G401.6 (cell line): Measurements from ENCODE around the gene ADCY7.

ENCODE experiments used
- FAIRE-seq: peaks from 2 replicates; lab custom pipeline; 2012; peaks lifted over from hg19 to GRCh38; lab: Jason Lieb, UNC

Gene ADCY7

DNA sequence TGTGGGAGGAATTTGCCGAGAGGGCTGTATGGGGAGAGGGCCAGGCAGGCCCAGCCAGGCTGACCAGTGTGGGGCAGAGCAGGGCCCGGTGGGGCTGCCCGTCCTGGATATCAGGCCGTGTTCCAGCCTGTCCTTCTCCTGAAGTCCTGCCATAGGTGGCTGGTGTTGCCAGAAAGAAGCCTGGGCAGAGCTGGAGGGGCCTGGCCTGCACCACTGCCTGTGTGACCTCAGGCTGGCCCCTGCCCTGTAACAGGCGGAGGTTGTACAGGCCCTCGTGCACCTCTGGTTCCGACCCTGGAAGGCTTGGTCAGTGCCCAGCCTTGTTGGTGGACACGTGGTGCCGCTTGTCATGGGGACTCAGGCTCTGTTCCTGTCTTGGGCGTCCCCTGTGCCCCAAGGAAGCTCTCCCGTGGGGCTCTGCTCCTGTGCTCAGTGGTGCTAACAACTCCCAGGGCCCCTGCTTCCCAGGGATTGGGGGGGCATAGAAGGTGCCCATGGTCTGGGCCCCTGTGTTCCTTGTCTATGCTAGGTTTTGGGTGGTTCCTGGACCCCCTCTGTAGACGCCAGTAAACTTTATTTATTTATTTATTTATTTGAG lies 33.3 kb downstream of the ADCY7 start:
- no peak for FAIRE-seq

DNA sequence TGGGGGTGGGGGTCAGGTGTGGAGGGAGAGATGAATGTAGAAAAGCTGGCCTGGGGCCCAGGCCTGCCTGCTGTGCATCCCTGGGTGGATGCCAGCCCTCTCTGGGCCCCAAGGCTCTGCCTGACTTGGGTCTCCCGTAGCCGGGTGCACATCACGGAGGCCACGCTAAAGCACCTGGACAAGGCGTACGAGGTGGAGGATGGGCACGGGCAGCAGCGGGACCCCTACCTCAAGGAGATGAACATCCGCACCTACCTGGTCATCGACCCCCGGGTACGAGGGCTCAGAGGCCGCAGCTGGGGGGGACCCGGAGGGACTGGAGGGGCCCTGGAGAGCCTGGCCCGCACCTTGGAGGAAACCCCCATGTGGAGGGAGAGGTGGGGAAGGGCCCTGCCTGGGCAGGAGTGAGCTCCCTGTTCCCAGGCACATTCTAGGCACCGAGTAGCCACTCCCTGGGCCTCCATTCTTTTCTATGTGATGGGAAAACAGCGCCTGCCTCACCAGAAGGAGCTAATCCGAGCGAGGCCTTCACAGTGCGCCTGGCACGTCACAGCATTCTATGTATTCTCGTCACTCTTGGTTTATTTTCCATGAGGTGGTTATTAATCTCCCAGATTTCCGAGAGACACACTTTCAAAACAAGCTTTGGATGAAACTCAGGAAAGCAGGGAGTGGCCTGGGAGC lies 34.7 kb downstream of the ADCY7 start:
- no peak for FAIRE-seq

DNA sequence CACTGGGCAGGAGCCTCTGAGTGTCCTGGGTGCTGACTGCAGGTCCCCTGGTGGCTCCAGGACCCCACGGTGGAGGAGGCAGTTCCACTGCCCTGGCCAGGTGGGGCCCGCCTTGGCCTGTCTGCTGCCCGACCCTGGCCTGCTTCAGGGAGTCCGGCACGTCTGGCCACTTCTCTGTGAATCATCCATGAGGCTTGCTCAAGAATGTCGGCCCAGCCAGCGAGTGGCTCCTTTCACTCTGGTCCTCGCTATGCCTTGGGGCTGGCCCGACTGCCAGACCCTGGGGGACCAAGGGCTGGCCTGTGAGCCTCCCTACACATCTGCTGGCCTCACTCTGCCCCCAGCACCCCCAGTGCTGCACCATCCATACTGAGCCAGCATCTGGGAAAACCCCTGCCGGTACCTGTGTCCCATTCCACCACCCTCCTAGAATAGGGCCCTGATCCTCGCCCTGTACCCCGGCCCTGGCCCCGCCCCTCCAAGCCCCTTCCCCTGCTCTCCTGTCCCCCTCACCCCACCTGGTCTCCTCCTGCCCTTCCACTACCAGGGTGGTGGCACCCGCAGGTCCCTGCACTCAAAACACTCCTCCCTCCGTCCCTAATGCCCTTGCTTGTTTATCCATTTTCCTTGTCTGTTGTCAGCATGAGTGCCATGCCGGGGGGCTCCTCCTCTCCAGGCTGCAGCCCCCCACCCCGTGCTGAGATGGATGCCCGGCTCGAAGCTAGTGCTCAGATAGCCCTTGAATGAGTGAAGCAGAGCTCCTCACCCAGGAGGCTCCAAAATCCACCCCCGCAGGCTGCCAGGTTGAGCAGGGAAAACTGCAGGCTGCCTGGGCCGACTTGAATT lies 35.5 kb downstream of the ADCY7 start:
- FAIRE-seq = no peak

DNA sequence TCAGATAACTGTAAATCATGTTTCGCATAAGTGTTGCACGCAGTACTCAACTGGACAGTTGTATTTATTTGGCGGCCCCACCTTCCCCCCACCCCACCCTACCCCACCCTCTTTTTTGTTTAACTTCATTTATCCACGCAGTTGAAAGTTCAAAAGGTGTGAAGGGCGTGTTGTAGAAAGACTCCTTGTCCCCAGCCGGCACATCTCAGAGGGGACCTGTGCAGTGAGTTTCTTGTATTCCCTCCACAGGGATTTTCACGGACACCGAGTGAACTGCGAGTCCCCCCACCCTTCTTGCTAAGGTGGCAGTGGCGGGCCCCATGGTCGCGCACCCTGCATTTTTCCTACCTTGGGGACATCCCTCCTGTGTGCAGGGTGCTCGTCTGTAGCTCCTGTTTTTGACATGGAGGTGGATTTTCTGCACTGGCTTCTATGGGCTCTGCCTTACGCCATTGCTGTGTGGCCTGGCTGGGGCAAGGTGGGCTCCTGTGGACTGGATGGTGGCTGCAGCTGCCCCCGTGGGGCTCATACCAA lies 36.2 kb downstream of the ADCY7 start:
- no peak for FAIRE-seq

DNA sequence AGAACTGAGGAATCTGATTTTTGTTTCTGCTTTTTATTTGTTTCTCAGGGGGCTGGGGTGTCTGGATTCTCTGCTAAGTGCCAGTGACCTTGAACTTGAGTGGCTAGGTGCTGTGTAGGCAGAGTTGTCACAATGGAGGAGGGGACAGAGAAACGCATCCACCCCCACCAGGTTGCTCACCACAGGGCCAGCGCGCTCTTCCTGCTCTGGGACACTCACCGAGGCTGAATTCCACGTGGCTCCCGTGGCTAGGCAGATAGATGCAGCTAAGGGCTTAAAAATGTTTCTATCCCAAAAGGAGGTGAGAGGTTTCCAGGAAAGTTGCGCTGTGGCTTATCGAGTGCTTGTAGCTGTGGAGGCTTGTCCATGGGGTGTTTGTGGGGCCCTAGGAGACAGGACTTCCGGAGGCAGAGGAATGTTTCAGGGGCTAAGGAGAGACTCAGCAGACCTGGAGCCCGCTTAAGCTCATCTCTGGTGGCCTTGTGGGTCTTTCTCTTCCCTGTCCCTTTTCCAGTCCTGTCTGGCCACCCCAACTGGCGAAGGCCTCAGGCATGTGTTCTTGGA lies 36.8 kb downstream of the ADCY7 start:
- no peak for FAIRE-seq

DNA sequence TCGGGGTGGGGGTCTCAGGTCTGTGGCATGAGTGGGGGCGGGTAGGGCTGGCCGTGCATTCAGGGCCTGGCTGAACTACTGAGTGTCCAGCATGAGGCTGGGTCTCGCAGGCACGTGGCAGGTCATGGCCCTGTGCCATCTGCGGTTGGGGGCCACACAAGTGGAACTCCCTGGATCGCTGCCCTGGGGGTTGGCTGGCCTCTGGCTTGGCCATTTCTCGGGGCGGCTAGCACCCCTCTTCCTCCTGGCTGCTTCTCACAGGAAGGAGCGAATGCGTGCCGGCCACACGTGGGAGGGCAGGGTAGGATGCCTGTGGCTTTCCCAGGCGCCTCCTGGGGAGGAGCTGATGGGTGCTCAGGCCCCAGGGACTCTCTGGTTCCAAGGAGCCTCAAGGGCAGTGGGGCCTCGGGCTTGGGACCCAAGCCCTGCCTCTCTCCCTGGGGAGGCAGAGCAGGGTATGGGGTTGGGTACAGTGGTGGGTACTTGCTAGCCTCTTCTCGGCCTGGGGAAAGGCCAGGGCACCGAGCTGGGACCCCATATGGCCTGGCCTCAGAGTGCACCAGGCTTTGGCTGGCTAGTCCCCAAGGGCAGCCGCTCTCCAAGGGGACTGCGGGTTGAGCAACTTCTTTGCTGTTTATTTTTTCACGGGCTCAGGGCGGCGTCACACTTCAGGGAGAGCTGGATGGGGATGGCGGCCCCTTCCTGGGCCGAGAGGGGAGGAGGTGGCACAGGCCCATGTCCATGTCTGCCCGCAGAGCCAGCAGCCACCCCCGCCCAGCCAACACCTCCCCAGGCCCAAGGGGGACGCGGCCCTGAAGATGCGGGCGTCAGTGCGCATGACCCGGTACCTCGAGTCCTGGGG lies 37.5 kb downstream of the ADCY7 start:
- no peak for FAIRE-seq

DNA sequence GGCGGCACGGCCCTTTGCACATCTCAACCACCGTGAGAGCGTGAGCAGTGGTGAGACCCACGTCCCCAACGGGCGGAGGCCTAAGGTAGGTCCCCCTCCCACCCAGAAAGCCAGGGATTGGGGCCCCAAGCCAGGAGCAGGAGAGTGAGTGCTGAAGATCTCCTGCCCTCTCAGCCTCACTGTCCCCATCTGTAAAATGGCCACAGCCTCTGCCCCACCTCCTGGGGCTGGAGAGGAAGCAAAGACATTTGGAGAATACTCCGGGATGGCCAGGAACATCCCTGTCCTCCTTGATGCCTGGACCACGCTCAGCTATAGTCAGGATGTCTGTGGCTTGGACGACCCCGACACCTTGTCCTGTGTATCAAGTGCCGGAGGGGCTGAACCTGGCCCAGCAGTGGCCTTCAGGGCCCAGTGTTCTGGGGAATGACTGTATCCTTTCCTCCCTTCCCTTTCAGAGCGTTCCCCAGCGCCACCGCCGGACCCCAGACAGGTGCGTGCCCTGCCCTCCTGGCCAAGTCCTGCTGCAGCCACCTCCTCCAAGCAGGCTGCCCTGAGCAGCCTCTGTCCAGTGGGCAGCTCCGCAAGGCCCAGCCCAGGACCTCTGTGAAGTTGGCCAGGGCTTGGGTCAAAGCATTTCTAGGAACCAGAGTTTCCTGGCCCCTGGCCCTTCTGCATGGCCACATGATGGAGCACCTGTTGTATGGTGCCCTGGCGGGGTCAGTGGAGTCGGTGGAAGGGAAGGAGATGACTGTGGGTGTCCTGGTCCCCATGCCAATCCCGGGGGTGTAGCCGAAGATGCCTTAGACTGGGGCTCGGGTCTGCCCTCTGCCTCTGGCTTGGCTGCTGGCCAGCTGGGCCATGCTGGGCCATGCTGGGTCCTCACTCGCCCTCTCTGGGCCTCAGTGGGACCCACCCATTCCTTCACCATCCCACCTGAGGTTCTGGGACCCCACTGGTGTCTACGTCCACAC lies 38.4 kb downstream of the ADCY7 start:
- FAIRE-seq = no peak

DNA sequence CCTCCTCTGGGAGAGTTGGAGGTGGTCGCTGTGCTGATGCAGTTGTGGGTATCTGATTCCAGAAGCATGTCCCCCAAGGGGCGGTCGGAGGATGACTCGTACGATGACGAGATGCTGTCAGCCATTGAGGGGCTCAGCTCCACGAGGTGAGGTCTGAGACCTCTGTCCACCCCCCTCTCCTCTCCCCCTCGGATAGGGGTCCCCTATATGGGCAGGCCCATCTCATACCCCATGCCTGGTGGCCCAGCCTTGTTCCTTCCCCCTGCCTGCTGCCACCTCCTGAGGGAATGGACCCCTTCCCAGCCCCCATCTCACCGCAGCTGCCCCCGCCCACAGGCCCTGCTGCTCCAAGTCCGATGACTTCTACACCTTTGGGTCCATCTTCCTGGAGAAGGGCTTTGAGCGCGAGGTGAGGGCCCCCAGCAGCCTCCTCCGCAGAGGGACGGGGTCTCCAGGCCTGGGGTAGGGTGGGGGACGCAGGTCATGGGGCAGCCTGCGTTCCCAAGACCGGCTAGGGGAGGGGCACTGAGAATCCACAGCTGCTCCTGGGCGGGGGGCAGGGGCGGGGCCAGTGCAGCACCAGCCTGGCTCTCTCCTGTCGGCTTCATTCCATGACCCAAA lies 39.2 kb downstream of the ADCY7 start:
- FAIRE-seq = no peak

DNA sequence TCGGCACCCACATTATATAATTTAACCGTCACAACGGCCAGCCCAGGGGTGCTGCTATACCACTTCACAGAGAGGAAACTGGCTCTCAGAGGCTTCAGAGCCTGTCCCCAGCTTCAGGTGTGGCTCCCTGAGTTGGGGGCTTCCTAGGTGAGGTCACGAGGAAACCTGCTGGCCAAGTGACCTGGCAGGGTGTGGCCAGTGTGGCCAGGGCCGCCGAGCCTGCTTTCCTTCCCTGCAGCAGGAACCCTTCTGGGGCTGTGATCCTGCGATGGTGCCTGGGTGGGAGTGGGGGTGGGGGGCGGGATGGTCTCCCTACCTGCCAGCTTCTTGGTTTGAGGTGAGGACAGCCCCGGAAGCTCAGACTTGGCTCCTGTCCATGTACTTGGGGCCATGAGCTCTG lies 39.9 kb downstream of the ADCY7 start:
- FAIRE-seq = no peak

DNA sequence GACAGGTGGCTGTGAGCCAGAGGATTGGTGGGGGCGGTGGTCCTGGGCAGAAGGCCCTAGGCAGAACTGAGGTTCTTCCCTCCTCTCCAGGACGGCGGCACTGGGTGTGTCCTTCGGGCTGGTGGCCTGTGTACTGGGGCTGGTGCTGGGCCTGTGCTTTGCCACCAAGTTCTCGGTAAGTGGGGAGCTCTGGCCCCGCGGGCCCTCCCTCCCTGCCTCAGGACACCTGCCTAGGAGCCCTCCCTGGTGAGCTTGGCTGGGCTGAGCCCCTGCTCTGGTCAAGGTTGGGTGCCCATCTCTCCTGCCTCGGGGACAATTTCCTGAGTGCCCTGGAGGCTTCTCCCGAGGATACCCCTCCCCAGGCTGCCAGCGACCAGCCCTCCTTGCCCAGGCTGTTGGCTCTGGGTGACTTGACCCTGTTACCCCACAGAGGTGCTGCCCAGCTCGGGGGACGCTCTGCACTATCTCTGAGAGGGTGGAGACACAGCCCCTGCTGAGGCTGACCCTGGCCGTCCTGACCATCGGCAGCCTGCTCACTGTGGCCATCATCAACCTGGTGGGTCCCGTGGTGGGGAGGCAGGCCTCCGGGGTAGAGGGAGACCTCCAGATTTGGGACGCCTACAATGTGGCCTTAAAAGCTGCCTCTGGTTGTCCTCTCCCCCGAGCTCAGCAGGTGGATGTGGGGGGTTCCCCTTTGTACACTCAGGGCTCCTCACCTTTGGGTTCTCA lies 42.0 kb downstream of the ADCY7 start:
- FAIRE-seq = no peak

DNA sequence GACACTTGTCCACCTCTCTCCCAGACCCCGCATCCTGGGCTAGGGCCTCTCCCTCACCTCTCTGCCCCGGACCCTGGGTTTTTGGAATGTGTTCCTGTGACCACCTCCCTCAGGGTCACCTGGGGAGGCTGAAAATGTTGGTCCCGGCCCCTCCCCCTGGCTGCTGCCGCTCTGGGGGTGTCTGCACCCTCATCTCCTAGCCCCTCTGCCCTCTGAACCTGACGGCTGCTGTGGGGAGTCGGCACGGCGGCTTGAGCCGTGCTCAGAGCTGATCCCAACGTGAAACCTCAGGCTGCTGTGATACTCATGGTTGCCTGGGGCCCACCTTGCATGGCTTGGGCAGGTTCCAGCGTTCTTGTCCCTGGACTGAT lies 42.8 kb downstream of the ADCY7 start:
- no peak for FAIRE-seq

DNA sequence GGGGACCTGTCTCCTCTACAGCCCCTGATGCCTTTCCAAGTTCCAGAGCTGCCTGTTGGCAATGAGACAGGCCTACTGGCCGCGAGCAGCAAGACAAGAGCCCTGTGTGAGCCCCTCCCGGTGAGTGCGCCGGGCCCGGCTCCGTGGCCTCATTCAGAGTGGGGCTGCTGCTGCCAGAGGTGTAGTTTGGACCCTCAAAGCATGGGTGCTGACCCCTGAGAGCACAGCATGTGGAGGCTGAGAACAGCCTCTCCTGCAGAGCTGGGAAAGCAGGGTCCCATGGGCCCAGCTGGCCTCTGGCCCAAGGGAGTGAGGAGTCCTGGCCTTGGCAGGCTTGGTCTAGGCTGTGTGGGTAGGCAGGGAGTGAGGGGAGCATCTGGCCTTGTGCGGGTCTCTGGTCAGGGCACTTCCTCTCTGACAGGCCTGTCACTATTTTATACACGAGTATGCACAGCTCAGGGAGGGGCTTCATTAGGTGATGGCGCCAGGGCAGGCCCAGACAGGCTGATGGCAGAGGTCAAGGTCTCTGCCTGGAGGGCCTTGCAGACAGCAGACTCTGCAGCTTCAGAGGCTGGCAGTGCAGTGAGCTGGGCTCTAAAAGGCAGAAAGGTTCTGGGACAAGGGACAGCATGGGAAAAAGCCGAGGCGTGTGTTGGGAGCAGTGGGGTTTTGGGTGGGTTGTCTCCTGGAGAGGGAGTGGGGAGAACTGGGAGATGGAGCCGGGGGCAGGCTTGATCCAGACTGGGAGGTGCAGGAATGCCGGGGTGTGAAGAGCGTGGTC lies 43.4 kb downstream of the ADCY7 start:
- no peak for FAIRE-seq

DNA sequence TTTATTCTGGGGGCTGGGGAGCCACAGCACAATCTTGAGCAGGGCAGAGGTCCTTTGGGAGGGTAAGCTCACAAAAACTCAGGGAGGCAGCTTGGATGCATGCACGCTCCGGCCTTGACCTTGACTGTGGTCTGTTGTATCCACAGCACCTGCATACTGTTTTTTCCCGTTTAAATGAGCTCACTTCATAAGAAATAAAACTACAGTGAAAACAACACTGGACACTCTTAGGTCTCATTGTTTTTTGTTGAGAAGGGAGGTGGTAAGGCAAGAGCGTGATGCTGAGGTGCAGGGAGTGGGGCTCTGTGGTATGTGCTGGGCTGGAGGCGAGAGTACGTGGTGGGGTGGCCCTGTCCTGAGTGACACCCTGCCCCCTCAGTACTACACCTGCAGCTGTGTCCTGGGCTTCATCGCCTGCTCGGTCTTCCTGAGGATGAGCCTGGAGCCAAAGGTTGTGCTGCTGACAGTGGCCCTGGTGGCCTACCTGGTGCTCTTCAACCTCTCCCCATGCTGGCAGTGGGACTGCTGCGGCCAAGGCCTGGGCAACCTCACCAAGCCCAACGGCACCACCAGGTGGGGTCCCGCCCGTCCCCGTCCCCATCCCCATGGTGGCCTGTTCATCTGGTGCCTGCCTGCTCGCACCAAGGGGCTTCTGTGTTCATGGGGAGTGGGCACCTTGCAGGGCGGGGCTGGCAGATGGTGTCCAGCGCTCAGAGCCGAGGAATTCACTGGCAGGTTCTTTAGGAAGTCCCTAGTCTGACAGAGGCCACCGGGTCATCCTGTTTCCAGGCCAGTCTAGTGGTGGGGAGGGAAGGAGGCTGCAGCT lies 44.2 kb downstream of the ADCY7 start:
- no peak for FAIRE-seq

DNA sequence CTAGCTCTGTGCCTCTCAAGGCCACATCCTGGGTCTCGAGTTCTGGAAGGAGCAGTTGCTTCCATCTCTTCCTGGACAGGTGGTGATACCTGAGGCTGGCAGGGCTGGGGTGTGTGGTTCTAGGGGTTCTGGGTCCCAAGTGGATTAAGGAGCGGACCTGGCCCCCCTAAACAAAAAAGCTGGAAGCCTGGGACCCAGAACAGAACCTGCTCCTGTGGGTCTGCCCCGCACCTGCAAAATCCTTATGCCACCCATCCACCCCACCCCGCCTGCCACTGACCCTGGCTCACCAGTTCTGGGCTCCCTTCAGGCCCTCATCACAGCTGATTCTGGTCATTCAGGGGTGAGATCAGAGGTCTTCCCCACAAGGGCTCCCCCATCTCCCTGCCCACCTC lies 44.8 kb downstream of the ADCY7 start:
- no peak for FAIRE-seq

DNA sequence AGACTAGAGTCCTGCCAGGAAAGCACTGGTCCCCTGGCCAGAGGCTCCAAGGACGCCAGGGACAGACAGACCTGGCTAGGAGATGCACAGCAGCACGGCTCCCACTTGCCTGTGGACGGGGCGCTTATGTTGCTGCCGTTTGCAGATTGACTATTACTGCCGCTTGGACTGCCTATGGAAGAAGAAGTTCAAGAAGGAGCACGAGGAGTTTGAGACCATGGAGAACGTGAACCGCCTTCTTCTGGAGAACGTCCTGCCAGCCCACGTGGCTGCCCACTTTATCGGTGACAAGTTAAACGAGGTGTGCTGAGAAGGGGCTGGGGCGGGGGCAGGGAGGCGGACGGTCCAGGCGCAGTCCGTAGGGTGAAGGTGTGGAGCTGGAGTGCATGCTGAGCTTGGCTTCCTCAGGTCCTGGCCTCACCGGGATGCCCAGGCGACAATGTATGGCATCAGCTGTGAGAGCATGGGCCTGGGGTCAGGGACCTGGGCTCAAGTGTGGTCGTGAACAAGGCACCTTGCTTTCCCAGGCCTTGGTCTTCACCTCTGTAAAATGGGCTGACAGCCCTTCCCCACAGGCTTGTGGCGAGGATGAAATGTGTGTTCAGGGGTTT lies 45.6 kb downstream of the ADCY7 start:
- FAIRE-seq = no peak

DNA sequence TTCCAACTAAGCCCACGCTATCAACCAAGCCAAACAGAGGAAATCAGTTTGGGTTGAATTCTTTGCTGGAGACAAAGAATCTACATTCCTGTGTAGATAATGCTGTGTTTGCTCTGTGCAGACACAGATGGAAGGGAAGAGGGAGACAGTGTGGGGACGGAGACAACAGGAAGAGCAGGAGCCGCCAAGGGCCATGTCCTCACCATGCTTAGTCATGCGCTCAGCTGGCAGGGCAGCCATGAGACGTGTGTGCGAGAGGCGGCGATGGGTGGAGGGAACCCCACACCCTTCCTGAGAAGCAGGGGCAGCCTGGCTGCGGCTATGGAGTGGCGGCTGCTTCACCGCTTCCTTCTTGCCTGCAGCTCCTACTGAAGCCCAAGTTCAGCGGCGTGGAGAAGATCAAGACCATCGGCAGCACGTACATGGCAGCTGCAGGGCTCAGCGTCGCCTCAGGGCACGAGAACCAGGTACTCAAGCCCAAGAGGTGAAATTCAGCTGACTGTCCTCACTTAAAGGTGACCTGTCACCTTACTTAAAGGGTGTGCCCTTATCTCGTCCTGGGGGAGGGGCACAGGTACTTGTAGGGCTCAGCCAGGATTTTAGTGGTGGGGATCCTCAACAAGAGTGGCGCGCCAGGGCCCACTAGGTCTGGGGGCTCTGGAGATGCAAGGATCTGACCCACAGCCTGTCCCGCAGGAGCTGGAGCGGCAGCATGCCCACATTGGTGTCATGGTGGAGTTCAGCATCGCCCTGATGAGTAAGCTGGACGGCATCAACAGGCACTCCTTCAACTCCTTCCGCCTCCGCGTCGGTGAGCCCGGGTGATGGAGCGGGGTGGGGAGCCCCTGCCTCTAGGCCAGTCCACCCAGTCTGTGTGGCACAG lies 47.5 kb downstream of the ADCY7 start:
- FAIRE-seq = no peak
